PC-9 (cell line): ENCODE results near the gene NAGLU. TPM values are rescaled to one million over a fixed set of nuclear protein-coding genes. Genes with fewer than 3 reads are reported as not detected.

Source experiments
- BruUV-seq: library from RNA; stranded (reverse); fragments of 400-500 nt; replicated peaks from 2 replicates; lab custom pipeline; 2021; lab: Mats Ljungman, UMichigan
- CTCF ChIA-PET: fragments of 300-600 bp; sonication (Branson Sonifier 250); formaldehyde crosslinking; loops from one replicate; lab custom pipeline; 2022; ENCODE audit warnings: antibody characterized with exemption; lab: Charles Lee
- POLR2A ChIA-PET: fragments of 300-600 bp; sonication (Branson Sonifier 250); formaldehyde crosslinking; loops from one replicate; lab custom pipeline; 2022; ENCODE audit warnings: antibody characterized with exemption; ENCODE audit not compliant: unreplicated experiment; lab: Charles Lee
- DNase-seq, 2 experiments: peaks; one replicate each; pipeline versions ENCODE4 v3.0.0 to v3.0.0-alpha.2; 2015 to 2022; ENCODE audit warnings: mixed read lengths in 1 of 2
- H2AFZ ChIP-seq: fragments of 200-600 bp; sonication (generic); 2 replicates; pipeline ENCODE4 v1.8.1; 2017; ENCODE audit warnings: antibody characterized with exemption
- H3F3A ChIP-seq: fragments of 200-600 bp; sonication (generic); 2 replicates; pipeline ENCODE4 v1.8.1; 2017; ENCODE audit warnings: antibody characterized with exemption, mild to moderate bottlenecking, low read depth; ENCODE audit not compliant: insufficient read depth
- H3K27ac ChIP-seq: fragments of 200-600 bp; sonication (generic); 2 replicates; pipeline ENCODE4 v1.6.1; 2016; ENCODE audit warnings: mixed run types
- H3K27me3 ChIP-seq: fragments of 200-600 bp; sonication (generic); 2 replicates; pipeline ENCODE4 v1.6.1; 2016; ENCODE audit warnings: low read depth, mixed run types; ENCODE audit not compliant: insufficient read depth
- H3K36me3 ChIP-seq: fragments of 200-600 bp; sonication (generic); 2 replicates; pipeline ENCODE4 v1.6.1; 2016; ENCODE audit warnings: low read depth, mixed run types
- H3K4me1 ChIP-seq: fragments of 200-600 bp; sonication (generic); replicated peaks from 2 replicates; pipeline ENCODE4 v1.6.1; 2016; ENCODE audit warnings: mixed run types; ENCODE audit not compliant: insufficient read depth
- H3K4me2 ChIP-seq: fragments of 200-600 bp; sonication (generic); 2 replicates; pipeline ENCODE4 v1.6.1; 2017; ENCODE audit warnings: mixed run types
- H3K4me3 ChIP-seq: fragments of 200-600 bp; sonication (generic); 2 replicates; pipeline ENCODE4 v1.6.1; 2016; ENCODE audit warnings: mixed run types
- H3K79me2 ChIP-seq: fragments of 200-600 bp; sonication (generic); 2 replicates; pipeline ENCODE4 v1.6.1; 2017; ENCODE audit warnings: low read depth, mixed run types
- H3K9me2 ChIP-seq: fragments of 200-600 bp; sonication (generic); 2 replicates; pipeline ENCODE4 v1.8.1; 2017; ENCODE audit warnings: mild to moderate bottlenecking; ENCODE audit not compliant: insufficient read depth
- H3K9me3 ChIP-seq: fragments of 200-600 bp; sonication (generic); 2 replicates; pipeline ENCODE4 v1.8.1; 2016; ENCODE audit warnings: low read depth; ENCODE audit not compliant: insufficient read depth
- H4K20me1 ChIP-seq: fragments of 200-600 bp; sonication (generic); 2 replicates; pipeline ENCODE4 v1.8.1; 2017; ENCODE audit not compliant: insufficient read depth
- CTCF ChIP-seq: fragments of 200-600 bp; sonication (generic); conservative IDR thresholded peaks from 2 replicates; pipeline ENCODE4 v1.6.1; 2017; ENCODE audit warnings: mixed run types, antibody characterized with exemption, mild to moderate bottlenecking, moderate library complexity
- EZH2 ChIP-seq: fragments of 200-600 bp; sonication (generic); IDR thresholded peaks from 2 replicates; pipeline ENCODE4 v1.8.0; 2017; ENCODE audit warnings: antibody characterized with exemption, low read depth
- intact Hi-C: fragments of 100-400 bp; cut with micrococcal nuclease; formaldehyde crosslinking; loops from one replicate; pipeline ENCODE4 v1.10.0; 2022; ENCODE audit not compliant: unreplicated experiment
- total RNA-seq: library from RNA; stranded (reverse); gene quantifications from 2 replicates; pipeline ENCODE4 v1.2.3, GENCODE V29; 2021

The NAGLU gene
- total RNA-seq, 1 experiment from 2014 or later: 18.2 TPM

GRCh38 chr17:42494673-42495072 lies 41.4 kb upstream of the NAGLU start:
- no peak for DNase-seq
- no TSS peak for BruUV-seq
- no peak overlapping the region for H3K4me2 ChIP-seq
- H3K79me2 ChIP-seq: no peaks in the 10 kb centered on the region
- H2AFZ ChIP-seq: no peak overlapping the region
- H3K27me3 ChIP-seq: no peaks in the 10 kb centered on the region
- H3K36me3 ChIP-seq: peaks cover 7% of the 10 kb centered on the region; the same call in 1 of the 2 replicates
- no peak for TF ChIP-seq CTCF
- no peak overlapping the region for H3K4me3 ChIP-seq
- peaks cover 4% of the 10 kb centered on the region; the same call in 1 of the 2 replicates for H3F3A ChIP-seq
- ChIA-PET POLR2A (no interaction called here), CTCF (interaction anchor here (0.6 kb wide), 1 partner anchor 265 kb away, joined by 4 read pairs; no protein-coding TSS in a partner anchor)
- H3K4me1 ChIP-seq: no peaks in the 10 kb centered on the region
- no peaks in the 10 kb centered on the region for H3K9me3 ChIP-seq
- no peaks in the 10 kb centered on the region for H3K9me2 ChIP-seq
- intact Hi-C loops: no loop called here
- H4K20me1 ChIP-seq: no peaks in the 10 kb centered on the region
- H3K27ac ChIP-seq: no peak overlapping the region

GRCh38 chr17:42498828-42499227 lies 37.2 kb upstream of the NAGLU start:
- CTCF ChIA-PET: no interaction called here

DNA sequence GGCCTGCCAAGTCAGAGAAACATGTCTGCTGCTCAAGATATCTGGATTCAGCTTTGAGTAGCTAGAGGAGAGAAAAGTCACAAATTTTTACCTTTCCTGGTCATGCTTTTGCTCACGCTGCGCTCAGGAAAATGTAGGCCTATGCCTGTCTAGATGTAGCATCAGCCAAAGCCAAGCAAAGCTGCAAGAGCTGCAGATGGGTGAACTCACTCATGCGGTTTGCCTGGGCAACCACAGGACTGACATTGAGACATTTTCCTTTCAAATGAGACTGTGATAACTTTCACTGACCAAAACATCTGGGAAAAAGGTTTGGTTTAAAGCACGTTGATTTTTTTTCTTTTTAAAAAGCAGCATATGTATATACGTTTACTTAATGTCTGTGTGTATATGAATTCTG lies 34.0 kb upstream of the NAGLU start:
- intact Hi-C loops: no loop called here

More at GRCh38 chr17:42498828-42499227, 37.2 kb upstream of the NAGLU start:
- Histone ChIP-seq H3F3A (peaks cover under 1% of the 10 kb centered on the region; the same call in 1 of the 2 replicates), H3K27ac (no peak overlapping the region), H3K79me2 (no peaks in the 10 kb centered on the region), H3K9me2 (no peaks in the 10 kb centered on the region), H3K4me2 (no peak overlapping the region), H4K20me1 (no peaks in the 10 kb centered on the region), H2AFZ (no peak overlapping the region), H3K27me3 (no peaks in the 10 kb centered on the region), H3K9me3 (no peaks in the 10 kb centered on the region), H3K4me1 (no peaks in the 10 kb centered on the region), H3K36me3 (peaks cover 25% of the 10 kb centered on the region; the same call in 1 of the 2 replicates), H3K4me3 (no peak overlapping the region)
- TF ChIP-seq CTCF (no peak), EZH2 (no peak)
- POLR2A ChIA-PET: no interaction called here
- no peak for DNase-seq
- intact Hi-C loops: no loop called here
- BruUV-seq: no TSS peak

More for the DNA sequence above, 34.0 kb upstream of the NAGLU start:
- H3K4me3 ChIP-seq: no peak overlapping the region
- H3K9me3 ChIP-seq: no peaks in the 10 kb centered on the region
- no peak overlapping the region for H3K27ac ChIP-seq
- no peak overlapping the region for H3K4me2 ChIP-seq
- no peaks in the 10 kb centered on the region for H3F3A ChIP-seq
- ChIA-PET CTCF (no interaction called here), POLR2A (no interaction called here)
- no peaks in the 10 kb centered on the region for H3K9me2 ChIP-seq
- H3K4me1 ChIP-seq: no peaks in the 10 kb centered on the region
- H3K79me2 ChIP-seq: no peaks in the 10 kb centered on the region
- H2AFZ ChIP-seq: no peak overlapping the region
- TF ChIP-seq CTCF: no peak
- no TSS peak for BruUV-seq
- H3K27me3 ChIP-seq: no peaks in the 10 kb centered on the region
- H4K20me1 ChIP-seq: no peaks in the 10 kb centered on the region
- no peak for DNase-seq
- H3K36me3 ChIP-seq: peaks cover 28% of the 10 kb centered on the region; the same call in 1 of the 2 replicates
